Muscle layer of colon (tissue), 2 donors: ENCODE data around the gene RAP2C.

Experiments
- H3K27ac ChIP-seq: one replicate; pipeline ENCODE4 v1.7.0; 2013; ENCODE audit warnings: low read depth, mild to moderate bottlenecking, low read length, moderate library complexity
- H3K27me3 ChIP-seq, 2 donors: one replicate each; pipeline ENCODE4 v1.7.0; 2013; ENCODE audit warnings: low read length in 2 of 2, mild to moderate bottlenecking in 2 of 2; ENCODE audit not compliant: insufficient read depth in 2 of 2, control insufficient read depth in 1 of 2
- H3K36me3 ChIP-seq: one replicate; pipeline ENCODE4 v1.7.0; 2013; ENCODE audit warnings: mild to moderate bottlenecking, low read length; ENCODE audit not compliant: insufficient read depth
- H3K4me1 ChIP-seq: one replicate; pipeline ENCODE4 v1.7.0; 2013; ENCODE audit warnings: mild to moderate bottlenecking, low read length; ENCODE audit not compliant: insufficient read depth
- H3K4me3 ChIP-seq, 2 donors: one replicate each; pipeline ENCODE4 v1.7.0; 2013; ENCODE audit warnings: low read length in 2 of 2, low read depth in 1 of 2, mild to moderate bottlenecking in 1 of 2, moderate library complexity in 1 of 2
- H3K9ac ChIP-seq: one replicate; pipeline ENCODE4 v1.7.0; 2013; ENCODE audit warnings: low read length
- H3K9me3 ChIP-seq: one replicate; pipeline ENCODE4 v1.7.0; 2013; ENCODE audit warnings: mild to moderate bottlenecking, low read length
- donor health status: abdominal sarcoma.
- donor health status: Adenocarcinoma of cecum.

RAP2C gene

DNA sequence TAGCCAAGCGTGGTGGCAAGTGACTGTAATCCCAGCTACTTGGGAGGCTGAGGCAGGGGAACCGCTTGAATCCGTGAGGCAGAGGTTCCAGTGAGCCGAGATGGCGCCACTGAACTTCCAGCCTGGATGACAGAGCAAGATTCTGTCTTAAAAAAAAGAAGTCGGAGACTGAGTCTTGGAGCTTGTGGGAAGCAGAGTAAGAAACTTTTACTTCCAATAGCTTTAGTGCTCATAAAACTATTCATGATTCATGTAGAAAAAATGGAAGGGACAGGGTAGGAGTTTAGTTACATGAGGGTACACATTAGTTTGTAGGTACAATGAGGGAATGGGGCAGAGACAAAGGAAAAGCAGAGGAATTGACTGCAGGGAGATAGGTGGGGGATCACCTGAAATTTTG lies 19.3 kb downstream of the RAP2C start:
- Histone ChIP-seq H3K27me3 (no peaks in the 10 kb centered on the region), H3K9me3 (no peaks in the 10 kb centered on the region), H3K36me3 (no peaks in the 10 kb centered on the region), H3K27ac (no peak overlapping the region), H3K4me3 (no peak overlapping the region), H3K9ac (no peak overlapping the region), H3K4me1 (no peaks in the 10 kb centered on the region)

DNA sequence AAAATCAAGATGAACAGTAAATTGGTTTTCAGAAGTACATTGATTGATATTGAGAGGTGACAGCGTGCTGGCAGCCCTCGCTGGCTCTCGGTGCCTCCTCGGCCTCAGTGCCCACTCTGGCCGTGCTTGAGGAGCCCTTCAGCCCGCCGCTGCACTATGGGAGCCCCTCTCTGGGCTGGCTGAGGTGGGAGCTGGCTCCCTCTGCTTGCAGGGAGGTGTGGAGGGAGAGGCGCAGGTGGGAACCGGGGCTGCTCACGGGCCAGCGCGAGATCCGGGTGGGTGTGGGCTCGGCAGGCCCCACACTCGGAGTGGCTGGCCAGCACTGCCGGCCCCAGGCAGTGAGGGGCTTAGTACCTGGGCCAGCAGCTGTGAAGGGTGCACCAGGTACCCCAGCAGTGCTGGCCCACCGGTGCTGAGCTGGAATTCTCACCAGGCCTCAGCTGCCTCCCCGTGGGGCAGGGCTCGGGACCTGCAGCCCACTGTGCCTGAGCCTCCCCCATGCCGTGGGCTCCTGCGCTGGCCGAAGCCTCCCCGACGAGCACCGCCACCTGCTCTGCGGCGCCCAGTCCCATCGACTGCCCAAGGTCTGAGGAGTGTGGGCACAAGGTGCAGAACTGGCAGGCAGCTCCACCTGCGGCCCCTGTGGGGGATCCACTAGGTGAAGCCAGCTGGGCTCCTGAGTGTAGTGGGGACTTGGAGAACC lies 25.2 kb downstream of the RAP2C start:
- Histone ChIP-seq H3K4me3 (no peak overlapping the region), H3K27me3 (no peaks in the 10 kb centered on the region), H3K4me1 (no peaks in the 10 kb centered on the region), H3K27ac (no peak overlapping the region), H3K9ac (no peak overlapping the region), H3K9me3 (no peaks in the 10 kb centered on the region), H3K36me3 (no peaks in the 10 kb centered on the region)

DNA sequence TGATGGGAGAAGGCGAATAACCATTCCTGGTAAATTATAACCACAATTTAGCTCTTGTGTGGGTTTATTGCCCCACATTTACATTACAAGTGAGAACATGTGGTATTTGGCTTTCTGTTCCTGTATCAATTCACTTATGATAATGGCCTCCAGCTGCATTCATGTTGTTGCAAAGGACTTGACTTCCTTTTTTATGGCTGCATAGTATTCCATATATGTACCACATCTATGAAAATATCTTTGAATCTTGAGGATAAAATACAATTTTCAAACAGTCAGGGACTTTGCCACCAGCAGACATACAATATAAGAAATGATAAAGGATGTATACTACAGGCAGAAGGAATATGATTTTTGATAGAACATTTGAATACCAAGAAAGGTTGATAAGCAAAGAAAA lies 27.3 kb downstream of the RAP2C start:
- H3K9me3 ChIP-seq = no peaks in the 10 kb centered on the region
- no peaks in the 10 kb centered on the region for H3K27me3 ChIP-seq
- no peak overlapping the region for H3K4me3 ChIP-seq
- H3K4me1 ChIP-seq = no peaks in the 10 kb centered on the region
- no peak overlapping the region for H3K27ac ChIP-seq
- no peak overlapping the region for H3K9ac ChIP-seq
- H3K36me3 ChIP-seq = no peaks in the 10 kb centered on the region

DNA sequence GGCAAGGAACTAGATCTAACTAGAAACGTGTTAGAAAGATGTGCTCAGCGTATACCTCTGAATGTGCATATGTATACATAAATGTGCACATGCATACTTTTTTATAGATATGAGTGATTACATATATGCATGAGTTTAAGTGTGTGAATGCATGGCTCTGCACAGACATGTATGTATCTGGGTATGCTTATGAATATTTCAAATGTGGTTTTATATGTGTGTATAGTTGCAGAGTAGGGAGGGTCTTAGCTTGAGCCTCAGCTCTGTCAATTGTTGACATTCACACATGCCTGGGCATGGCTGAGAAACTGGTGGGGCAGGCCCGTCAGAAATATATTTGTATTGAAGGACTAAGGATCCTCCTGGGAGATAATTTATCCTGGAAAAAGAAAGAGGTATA lies 31.1 kb downstream of the RAP2C start:
- Histone ChIP-seq H3K36me3 (no peaks in the 10 kb centered on the region), H3K9ac (no peak overlapping the region), H3K4me3 (no peak overlapping the region), H3K27ac (no peak overlapping the region), H3K27me3 (no peaks in the 10 kb centered on the region), H3K9me3 (no peaks in the 10 kb centered on the region), H3K4me1 (no peaks in the 10 kb centered on the region)

DNA sequence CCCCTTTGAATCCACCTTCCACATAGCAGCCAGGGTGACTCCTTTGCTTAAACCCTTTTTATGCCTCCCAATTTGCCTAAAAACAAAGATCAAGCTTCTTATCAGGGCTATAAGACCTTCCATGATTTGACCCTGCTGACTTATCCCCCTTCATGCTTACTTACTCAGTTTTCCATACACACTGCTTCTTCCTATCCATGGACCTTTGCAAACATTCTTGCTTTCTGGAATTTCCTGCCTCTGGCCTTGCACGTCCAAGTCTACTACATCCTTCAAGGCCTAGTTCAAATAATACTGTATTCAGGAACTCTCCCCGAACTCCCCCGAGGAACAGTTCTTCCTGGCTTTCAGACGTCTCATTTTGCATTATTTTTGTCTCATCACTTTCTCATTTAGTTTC lies 31.8 kb downstream of the RAP2C start:
- no peaks in the 10 kb centered on the region for H3K9me3 ChIP-seq
- no peaks in the 10 kb centered on the region for H3K4me1 ChIP-seq
- no peak overlapping the region for H3K9ac ChIP-seq
- H3K27me3 ChIP-seq = no peaks in the 10 kb centered on the region
- H3K36me3 ChIP-seq = no peaks in the 10 kb centered on the region
- H3K27ac ChIP-seq = no peak overlapping the region
- H3K4me3 ChIP-seq = no peak overlapping the region

DNA sequence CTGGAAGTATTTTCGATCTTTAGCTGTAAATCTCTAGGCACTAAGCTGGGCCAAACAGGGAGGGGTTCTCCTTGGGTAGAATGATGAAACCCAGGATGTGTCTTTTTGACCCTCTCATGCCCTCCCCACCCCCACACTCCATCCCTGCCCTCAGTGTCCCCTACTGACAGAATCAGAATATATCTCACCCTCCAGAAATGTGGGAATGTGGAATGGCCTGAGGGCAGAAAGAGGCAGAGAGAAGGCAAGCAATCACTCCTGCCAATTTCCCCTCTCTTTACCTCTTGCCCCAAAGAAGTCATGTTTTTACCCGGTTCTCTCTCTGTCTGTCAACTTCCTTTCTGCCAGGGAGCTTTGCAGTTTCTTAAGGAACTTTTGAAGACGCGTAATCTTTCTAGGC lies 34.4 kb downstream of the RAP2C start:
- no peak overlapping the region for H3K27ac ChIP-seq
- no peaks in the 10 kb centered on the region for H3K9me3 ChIP-seq
- no peak overlapping the region for H3K4me3 ChIP-seq
- no peaks in the 10 kb centered on the region for H3K36me3 ChIP-seq
- H3K27me3 ChIP-seq = no peaks in the 10 kb centered on the region
- H3K9ac ChIP-seq = no peak overlapping the region
- H3K4me1 ChIP-seq = no peaks in the 10 kb centered on the region

DNA sequence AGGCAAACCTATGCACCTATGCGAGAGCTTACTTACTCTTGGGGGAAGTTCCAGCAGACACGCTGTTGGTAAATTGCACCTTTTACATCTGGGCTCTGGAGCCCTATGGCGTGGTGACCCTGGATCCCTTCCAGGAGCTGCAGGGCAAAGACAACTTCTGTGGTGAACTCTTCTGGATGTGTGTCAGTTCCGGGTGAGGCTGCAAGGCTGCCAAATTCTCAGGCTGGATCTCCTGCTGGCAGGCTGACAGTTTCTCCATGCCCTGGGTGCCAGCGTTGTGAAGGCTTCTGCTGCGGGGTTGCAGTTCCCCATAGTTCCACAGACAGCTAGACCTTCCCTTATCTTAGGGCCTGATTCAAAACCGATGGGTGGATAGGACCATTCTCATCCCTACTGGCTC lies 37.9 kb downstream of the RAP2C start:
- H3K4me3 ChIP-seq = no peak overlapping the region
- H3K36me3 ChIP-seq = no peaks in the 10 kb centered on the region
- no peaks in the 10 kb centered on the region for H3K4me1 ChIP-seq
- no peaks in the 10 kb centered on the region for H3K9me3 ChIP-seq
- H3K27ac ChIP-seq = no peak overlapping the region
- H3K27me3 ChIP-seq = no peaks in the 10 kb centered on the region
- H3K9ac ChIP-seq = no peak overlapping the region

DNA sequence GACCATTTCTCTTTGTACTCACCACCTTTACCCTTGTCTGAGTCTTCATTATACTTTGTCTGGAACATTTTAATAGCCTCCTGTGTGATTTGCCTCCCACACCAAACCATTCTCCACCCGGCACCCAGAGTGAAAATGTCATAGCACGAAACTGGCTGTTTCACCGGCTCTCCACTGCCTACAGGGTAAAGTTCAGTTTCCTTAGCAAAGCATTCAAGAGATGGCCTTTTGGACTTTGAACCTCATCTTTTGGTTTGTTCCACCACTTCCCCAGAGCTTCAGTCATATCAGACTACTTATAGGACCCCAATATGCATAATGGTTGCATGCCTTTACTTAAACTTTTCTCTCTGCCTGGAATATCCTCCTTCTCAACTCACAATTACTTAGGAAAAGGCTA lies 38.3 kb downstream of the RAP2C start:
- Histone ChIP-seq H3K36me3 (no peaks in the 10 kb centered on the region), H3K9ac (no peak overlapping the region), H3K27me3 (no peaks in the 10 kb centered on the region), H3K9me3 (no peaks in the 10 kb centered on the region), H3K27ac (no peak overlapping the region), H3K4me3 (no peak overlapping the region), H3K4me1 (no peaks in the 10 kb centered on the region)

DNA sequence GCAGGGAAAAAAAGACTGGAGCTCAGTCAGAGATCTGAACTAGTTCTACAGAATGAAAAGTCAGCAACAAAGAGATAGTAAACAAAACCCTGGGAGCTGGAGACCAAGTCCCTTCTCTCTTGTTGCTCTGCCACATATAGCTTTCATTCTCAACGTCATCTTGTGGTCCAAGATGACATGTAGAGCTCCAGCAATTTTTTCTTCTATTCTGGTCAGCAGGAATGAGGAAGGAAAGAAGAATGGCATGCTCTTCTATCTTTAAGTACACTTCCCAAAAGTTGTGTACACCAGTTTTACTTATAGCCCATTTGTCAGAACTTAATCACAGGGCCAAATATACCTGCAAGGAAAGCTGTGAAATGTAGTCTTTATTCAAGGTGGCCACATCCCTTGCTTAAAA lies 45.6 kb downstream of the RAP2C start:
- Histone ChIP-seq H3K27me3 (no peaks in the 10 kb centered on the region), H3K4me3 (no peak overlapping the region), H3K36me3 (no peaks in the 10 kb centered on the region), H3K4me1 (no peaks in the 10 kb centered on the region), H3K9me3 (no peaks in the 10 kb centered on the region), H3K9ac (no peak overlapping the region), H3K27ac (no peak overlapping the region)

DNA sequence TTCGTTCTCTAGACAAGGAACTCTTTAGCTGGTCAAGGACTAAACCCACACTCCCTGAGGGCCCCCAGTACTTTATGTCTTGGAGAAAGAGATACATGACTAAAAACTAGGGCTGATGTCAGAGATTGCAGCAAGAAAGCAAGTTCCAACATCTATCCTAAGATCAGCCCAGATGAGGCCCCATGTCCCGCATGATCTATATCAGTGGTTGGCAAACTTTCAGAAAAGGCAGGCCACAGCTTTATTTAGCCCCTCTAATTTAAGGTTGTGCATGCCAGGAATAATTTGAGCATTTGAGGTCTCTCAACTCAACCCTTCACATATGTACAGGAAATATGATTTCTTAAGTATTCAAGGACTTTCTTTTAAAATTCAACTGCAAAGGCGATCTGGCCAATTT lies 47.4 kb downstream of the RAP2C start:
- Histone ChIP-seq H3K9me3 (no peaks in the 10 kb centered on the region), H3K36me3 (no peaks in the 10 kb centered on the region), H3K27ac (no peak overlapping the region), H3K4me3 (no peak overlapping the region), H3K4me1 (no peaks in the 10 kb centered on the region), H3K9ac (no peak overlapping the region), H3K27me3 (no peaks in the 10 kb centered on the region)

DNA sequence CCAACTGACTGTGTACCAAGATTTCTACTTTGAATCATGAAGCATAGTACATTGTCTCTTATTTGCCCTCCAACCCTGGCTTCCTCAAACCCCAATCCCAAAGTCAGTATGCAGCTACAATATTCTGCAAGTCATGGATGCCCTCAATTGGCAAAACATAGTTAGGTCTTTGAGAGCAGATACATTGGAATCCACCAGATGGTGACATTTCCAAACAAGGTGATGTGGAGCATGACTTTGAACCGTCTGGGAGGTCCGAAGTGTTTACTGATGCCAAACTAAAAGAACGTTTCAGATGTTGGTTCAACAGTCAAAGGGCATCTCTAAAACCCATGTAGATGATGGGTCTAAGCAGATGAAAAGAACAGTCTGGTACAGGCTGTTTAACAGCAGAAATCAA lies 47.8 kb downstream of the RAP2C start:
- Histone ChIP-seq H3K9ac (no peak overlapping the region), H3K36me3 (no peaks in the 10 kb centered on the region), H3K4me3 (no peak overlapping the region), H3K27me3 (no peaks in the 10 kb centered on the region), H3K27ac (no peak overlapping the region), H3K4me1 (no peaks in the 10 kb centered on the region), H3K9me3 (no peaks in the 10 kb centered on the region)

DNA sequence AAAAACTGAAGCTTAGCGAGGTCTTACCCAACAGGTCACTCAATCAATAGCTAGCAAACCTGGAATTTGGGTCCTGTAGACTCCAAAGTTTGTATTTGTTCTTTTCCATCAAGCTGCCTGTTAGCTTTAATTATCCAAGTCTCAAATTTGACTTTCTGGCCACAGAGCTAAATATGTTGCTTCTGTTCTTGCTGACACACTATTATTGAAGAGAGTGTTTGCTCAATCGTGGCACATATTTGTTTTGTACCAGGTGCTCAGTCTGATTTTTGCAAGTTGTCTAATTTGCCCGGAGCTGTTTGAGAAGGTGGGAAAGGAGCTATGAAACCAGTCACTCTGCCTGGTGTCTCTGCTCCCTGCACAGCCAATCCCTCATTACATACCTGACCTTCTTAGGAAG lies 49.7 kb downstream of the RAP2C start:
- H3K9me3 ChIP-seq = no peaks in the 10 kb centered on the region
- H3K9ac ChIP-seq = no peak overlapping the region
- H3K27ac ChIP-seq = no peak overlapping the region
- no peaks in the 10 kb centered on the region for H3K4me1 ChIP-seq
- no peaks in the 10 kb centered on the region for H3K27me3 ChIP-seq
- H3K36me3 ChIP-seq = no peaks in the 10 kb centered on the region
- no peak overlapping the region for H3K4me3 ChIP-seq
